HL-60 (cell line): ENCODE results near the gene ADAM12.

Experiments
- DNase-seq, 2 experiments: peaks; one replicate each; pipeline ENCODE4 v3.0.0-alpha.2; 2010 to 2020; ENCODE audit warnings: low read depth in 1 of 2, low spot score in 1 of 2
- H3K27ac ChIP-seq: fragments of 250-450 bp; sonication (Bioruptor Pico); replicated peaks from 2 replicates; pipeline ENCODE4 v1.5.1; 2020; ENCODE audit warnings: mild to moderate bottlenecking, moderate library complexity
- H3K27me3 ChIP-seq: fragments of 250-450 bp; sonication (Bioruptor Pico); 2 replicates; pipeline ENCODE4 v1.5.1; 2021; ENCODE audit warnings: mild to moderate bottlenecking, moderate library complexity; ENCODE audit not compliant: insufficient read depth, poor library complexity, severe bottlenecking
- H3K4me3 ChIP-seq: replicated peaks from 2 replicates; pipeline ENCODE4 v1.5.1; 2011; ENCODE audit warnings: mild to moderate bottlenecking, control low read depth, low read length; ENCODE audit not compliant: insufficient read depth
- CTCF ChIP-seq: IDR thresholded peaks from one replicate; pipeline ENCODE4 v1.5.1; 2011; ENCODE audit warnings: low read length, control low read depth, inconsistent platforms; ENCODE audit not compliant: insufficient read depth
- GABPA ChIP-seq: IDR thresholded peaks from 2 replicates; pipeline ENCODE4 v1.6.1; 2012; ENCODE audit warnings: low read depth
- POLR2AphosphoS5 ChIP-seq: IDR thresholded peaks from 2 replicates; pipeline ENCODE4 v1.6.1; 2012; ENCODE audit warnings: low read depth
- REST ChIP-seq: IDR thresholded peaks from 2 replicates; pipeline ENCODE4 v1.6.1; 2012; ENCODE audit warnings: low read depth; ENCODE audit not compliant: insufficient replicate concordance
- SPI1 ChIP-seq: IDR thresholded peaks from 2 replicates; pipeline ENCODE4 v1.6.1; 2012; ENCODE audit warnings: low read depth, mild to moderate bottlenecking, borderline replicate concordance

Gene ADAM12

GRCh38 chr10:126126866-126127265, 261.4 kb downstream of the ADAM12 start:
- no peak for DNase-seq
- no peak overlapping the region for H3K27ac ChIP-seq
- TF ChIP-seq GABPA = no peak
- no peak for TF ChIP-seq POLR2AphosphoS5
- no peak for TF ChIP-seq SPI1
- no peak for TF ChIP-seq REST
- no peak for TF ChIP-seq CTCF

GRCh38 chr10:126126023-126126422, 262.3 kb downstream of the ADAM12 start:
- Histone ChIP-seq H3K4me3 (no peak overlapping the region), H3K27ac (no peak overlapping the region), H3K27me3 (no peaks in the 10 kb centered on the region)
- TF ChIP-seq REST (no peak), GABPA (no peak), CTCF (no peak), SPI1 (no peak), POLR2AphosphoS5 (no peak)
- DNase-seq = no peak

More at GRCh38 chr10:126126866-126127265, 261.4 kb downstream of the ADAM12 start:
- H3K4me3 ChIP-seq = no peak overlapping the region
- H3K27me3 ChIP-seq = no peaks in the 10 kb centered on the region

GRCh38 chr10:126124668-126125349, 263.5 kb downstream of the ADAM12 start:
- DNase-seq = no peak
- Histone ChIP-seq H3K27ac (no peak overlapping the region), H3K4me3 (no peak overlapping the region), H3K27me3 (no peaks in the 10 kb centered on the region)
- TF ChIP-seq CTCF = no peak
- TF ChIP-seq SPI1 = no peak
- TF ChIP-seq REST = no peak
- no peak for TF ChIP-seq POLR2AphosphoS5
- no peak for TF ChIP-seq GABPA
